Middle frontal gyrus (tissue), 1 donor: ENCODE measurements around the gene TMEM94.

Experiments used
- DNase-seq: peaks from one replicate; pipeline ENCODE4 v3.0.0-alpha.2; 2015; ENCODE audit warnings: low spot score; ENCODE audit errors: extremely low spot score

The TMEM94 gene

GRCh38 chr17:75496005-75496404 lies 39.6 kb downstream of the TMEM94 start:
- DNase-seq, result no peak

- no peak for DNase-seq
Measured at GRCh38 chr17:75498039-75498725, 41.7 kb downstream of the TMEM94 start.

- no peak for DNase-seq
Measured at GRCh38 chr17:75498726-75499213, 42.3 kb downstream of the TMEM94 start.

- DNase-seq, result no peak
Measured at GRCh38 chr17:75499313-75500022, 43.0 kb downstream of the TMEM94 start.

GRCh38 chr17:75500419-75501216 lies 44.2 kb downstream of the TMEM94 start:
- DNase-seq, result no peak

- peak; percentile 53 for DNase-seq
Measured at GRCh38 chr17:75501378-75502071, 45.1 kb downstream of the TMEM94 start.

- no peak for DNase-seq
Measured at GRCh38 chr17:75502072-75502720, 45.8 kb downstream of the TMEM94 start.

- DNase-seq, result no peak
Measured at GRCh38 chr17:75502721-75503329, 46.4 kb downstream of the TMEM94 start.

- no peak for DNase-seq
Measured at GRCh38 chr17:75503337-75503950, 47.0 kb downstream of the TMEM94 start.

- DNase-seq, result no peak
Measured at GRCh38 chr17:75503976-75504346, 47.5 kb downstream of the TMEM94 start.

- DNase-seq, result no peak
Measured at GRCh38 chr17:75504347-75505151, 48.1 kb downstream of the TMEM94 start.

- no peak for DNase-seq
Measured at GRCh38 chr17:75505152-75505409, 48.6 kb downstream of the TMEM94 start.

- DNase-seq, result no peak
Measured at GRCh38 chr17:75505640-75506039, 49.2 kb downstream of the TMEM94 start.

- DNase-seq, result no peak
Measured at GRCh38 chr17:75506134-75506533, 49.7 kb downstream of the TMEM94 start.

- no peak for DNase-seq
Measured at GRCh38 chr17:75506888-75507287, 50.5 kb downstream of the TMEM94 start.

- peak; percentile 53 for DNase-seq
Measured at GRCh38 chr17:75507733-75508719, 51.6 kb downstream of the TMEM94 start.

- DNase-seq, result no peak
Measured at GRCh38 chr17:75508931-75509361, 52.5 kb downstream of the TMEM94 start.
